Measurements from ENCODE around the gene C5orf15.

DNA sequence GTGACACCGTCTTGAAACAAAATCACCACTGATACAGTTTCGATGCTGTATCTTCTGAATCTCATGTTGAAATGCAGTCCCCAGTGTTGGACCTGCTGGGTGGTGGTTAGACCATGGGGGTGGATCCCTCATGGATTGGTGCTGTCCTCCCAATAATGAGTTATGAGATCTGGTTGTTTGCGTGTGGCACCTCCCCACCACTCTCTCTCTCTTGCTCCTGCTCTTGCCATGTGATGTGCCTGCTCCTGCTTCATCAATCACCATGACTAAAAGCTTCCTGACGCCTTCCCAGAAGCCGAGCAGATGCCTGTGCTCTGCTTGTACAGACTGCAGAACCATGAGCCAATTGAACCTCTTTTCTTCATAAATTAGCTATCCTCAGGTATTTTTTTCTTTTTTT is 15.2 kb upstream of the C5orf15 start:
- no peak for TF ChIP-seq NFIC (IDR thresholded peaks at IDR 0.05)
- TF ChIP-seq REST (IDR thresholded peaks at IDR 0.05; ENCODE audit: low read depth): no peak
- no peak for TF ChIP-seq FOXM1 (IDR thresholded peaks at IDR 0.05; ENCODE audit: borderline replicate concordance, low read depth)
- no peak for TF ChIP-seq TAF1 (IDR thresholded peaks at IDR 0.05; ENCODE audit: low read depth)
- TF ChIP-seq RAD21 (IDR thresholded peaks at IDR 0.05; ENCODE audit: low read depth): no peak
- no peak for TF ChIP-seq CREB1 (IDR thresholded peaks at IDR 0.05; ENCODE audit: low read depth)
- no peak for TF ChIP-seq YY1 (IDR thresholded peaks at IDR 0.05; ENCODE audit: low read depth)
- no peak for TF ChIP-seq EP300 (IDR thresholded peaks at IDR 0.05; ENCODE audit: borderline replicate concordance)
- no peak for TF ChIP-seq CEBPB (IDR thresholded peaks at IDR 0.05)
- TF ChIP-seq, protein P1, sequence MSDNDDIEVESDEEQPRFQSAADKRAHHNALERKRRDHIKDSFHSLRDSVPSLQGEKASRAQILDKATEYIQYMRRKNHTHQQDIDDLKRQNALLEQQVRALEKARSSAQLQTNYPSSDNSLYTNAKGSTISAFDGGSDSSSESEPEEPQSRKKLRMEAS (IDR thresholded peaks at IDR 0.05): no peak
- no peak for TF ChIP-seq EGR1 (IDR thresholded peaks at IDR 0.05)
- TF ChIP-seq TCF12 (IDR thresholded peaks at IDR 0.05; ENCODE audit: low read depth): no peak
- no peak for TF ChIP-seq TEAD4 (IDR thresholded peaks at IDR 0.05)
